DOHH2 (cell line): ENCODE measurements around the gene SBK2.

Experiments used
- EZH2phosphoT487 ChIP-seq: fragments of 200-600 bp; sonication (generic); IDR thresholded peaks from 2 replicates; pipeline ENCODE4 v1.6.1; 2017; ENCODE audit warnings: borderline replicate concordance, mild to moderate bottlenecking, antibody characterized with exemption, low read length, moderate library complexity, mixed read lengths
- TF ChIP-seq, protein P1 (sequence below): fragments of 200-600 bp; sonication (generic); IDR thresholded peaks from one replicate; pipeline ENCODE4 v1.5.1; 2014; ENCODE audit warnings: antibody characterized with exemption, mild to moderate bottlenecking, low read depth, low read length; ENCODE audit not compliant: poor library complexity, severe bottlenecking

DNA sequence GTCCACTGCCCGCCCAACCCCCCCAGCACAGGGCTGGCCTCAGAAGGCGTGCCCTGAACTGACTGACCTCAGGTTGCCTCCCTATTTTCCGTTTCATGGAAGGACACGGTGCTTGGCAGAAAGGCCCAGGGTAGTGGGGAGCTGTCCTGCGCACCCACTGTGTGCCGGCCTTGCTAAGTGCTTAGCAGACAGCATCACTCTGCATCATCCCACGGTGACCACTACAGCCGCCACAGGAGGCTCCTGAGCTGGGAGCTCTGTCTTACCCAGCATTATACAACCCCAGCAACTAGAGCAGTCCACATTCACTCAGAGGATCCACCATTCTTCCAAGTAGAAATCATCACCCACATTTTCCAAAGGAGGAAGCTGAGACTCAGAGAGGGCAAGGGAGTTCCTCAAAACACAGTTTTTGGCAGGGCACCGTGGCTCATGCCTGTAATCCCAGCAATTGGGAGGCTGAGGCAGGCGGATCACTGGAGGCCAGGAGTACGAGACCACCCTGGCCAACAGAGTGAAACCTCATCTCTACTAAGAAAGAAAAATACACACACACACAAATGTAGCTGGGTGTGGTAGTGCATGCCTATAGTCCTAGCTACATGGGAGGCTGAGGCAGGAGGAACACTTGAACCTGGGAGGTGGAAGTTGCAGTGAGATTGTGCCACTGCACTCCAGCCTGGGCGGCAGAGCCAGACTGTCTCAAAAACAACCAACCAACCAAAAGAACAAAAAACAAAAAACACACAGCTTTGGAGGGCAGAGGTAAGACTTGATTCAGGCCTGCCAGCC lies 1.6 kb downstream of the SBK2 start:
- TF ChIP-seq, protein P1, sequence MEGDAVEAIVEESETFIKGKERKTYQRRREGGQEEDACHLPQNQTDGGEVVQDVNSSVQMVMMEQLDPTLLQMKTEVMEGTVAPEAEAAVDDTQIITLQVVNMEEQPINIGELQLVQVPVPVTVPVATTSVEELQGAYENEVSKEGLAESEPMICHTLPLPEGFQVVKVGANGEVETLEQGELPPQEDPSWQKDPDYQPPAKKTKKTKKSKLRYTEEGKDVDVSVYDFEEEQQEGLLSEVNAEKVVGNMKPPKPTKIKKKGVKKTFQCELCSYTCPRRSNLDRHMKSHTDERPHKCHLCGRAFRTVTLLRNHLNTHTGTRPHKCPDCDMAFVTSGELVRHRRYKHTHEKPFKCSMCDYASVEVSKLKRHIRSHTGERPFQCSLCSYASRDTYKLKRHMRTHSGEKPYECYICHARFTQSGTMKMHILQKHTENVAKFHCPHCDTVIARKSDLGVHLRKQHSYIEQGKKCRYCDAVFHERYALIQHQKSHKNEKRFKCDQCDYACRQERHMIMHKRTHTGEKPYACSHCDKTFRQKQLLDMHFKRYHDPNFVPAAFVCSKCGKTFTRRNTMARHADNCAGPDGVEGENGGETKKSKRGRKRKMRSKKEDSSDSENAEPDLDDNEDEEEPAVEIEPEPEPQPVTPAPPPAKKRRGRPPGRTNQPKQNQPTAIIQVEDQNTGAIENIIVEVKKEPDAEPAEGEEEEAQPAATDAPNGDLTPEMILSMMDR: no peak
- TF ChIP-seq EZH2phosphoT487: no peak
